ENCODE data around the gene UBE2Z. TPM values are rescaled to one million over a fixed set of nuclear protein-coding genes. Genes with fewer than 3 reads are reported as not detected.
"Not testable (repeated sequence)": the region's sequence is repeated elsewhere in the genome, so short reads cannot be mapped to it uniquely, and the experiment has no call there.

UBE2Z gene
- total RNA-seq, 1 experiment from 2014 or later = 119 TPM

- Histone ChIP-seq H3K4me3 (replicated peaks in 1 of 2; ENCODE audit: low read depth in 1 of 2, low read length in 2 of 2) (peak within 1 kb of the TSS; percentile 68 to 72), H3K4me1 (ENCODE audit: control insufficient read depth in 1 of 2, insufficient read depth in 2 of 2, low read length in 2 of 2) (peaks cover 9 to 17% of the 10 kb centered on the region in 2 experiments), H2AFZ (ENCODE audit: low read depth, low read length, poor library complexity, severe bottlenecking) (no peak within 1 kb of the TSS), H4K20me1 (ENCODE audit: insufficient read depth) (no peaks in the 10 kb centered on the region), H3K9me2 (ENCODE audit: insufficient read depth) (no peaks in the 10 kb centered on the region), H3K9me3 (ENCODE audit: control insufficient read depth in 1 of 2, insufficient read depth in 1 of 2, low read depth in 1 of 2, low read length in 2 of 2) (no peaks in the 10 kb centered on the region), H3K36me3 (ENCODE audit: control insufficient read depth in 1 of 2, insufficient read depth in 2 of 2, low read length in 2 of 2) (peaks cover 13 to 14% of the 10 kb centered on the region in 2 experiments), H3K27me3 (ENCODE audit: insufficient read depth, low read length) (no peaks in the 10 kb centered on the region), H3K4me2 (ENCODE audit: low read length) (peak within 1 kb of the TSS; percentile 98), H3K27ac (ENCODE audit: low read depth, low read length) (peak within 1 kb of the TSS; percentile 92), H3K79me2 (ENCODE audit: insufficient read depth, low read length) (peaks cover 39% of the 10 kb centered on the region), H3K9ac (ENCODE audit: low read length) (peak within 1 kb of the TSS; percentile 76)
- DNase-seq (ENCODE audit: low read depth, low spot score) (peak; percentile 80), ATAC-seq (peak; percentile 91)
- TF ChIP-seq POLR2AphosphoS5 (IDR thresholded peaks at IDR 0.05; ENCODE audit: low read depth, low read length) (peak; percentile 92), POLR2A (IDR thresholded peaks at IDR 0.05; ENCODE audit: borderline replicate concordance, extremely low read depth, insufficient read depth, insufficient read length) (peak; percentile 68), SRF (IDR thresholded peaks at IDR 0.05; ENCODE audit: low read depth) (peak; percentile 95), TCF7L2 (IDR thresholded peaks at IDR 0.05; ENCODE audit: borderline replicate concordance, extremely low read depth, insufficient read depth, insufficient read length) (peak; percentile 20), FOSL1 (IDR thresholded peaks at IDR 0.05; ENCODE audit: low read depth) (no peak; the same call in 1 of the 2 replicates), EGR1 (IDR thresholded peaks at IDR 0.05; ENCODE audit: low read depth) (peak; percentile 73), ZFX (IDR thresholded peaks at IDR 0.05) (peak; percentile 83), CTCF (IDR thresholded peaks at IDR 0.05 in 2 of 3, conservative IDR thresholded peaks at IDR 0.05 in 1 of 3; ENCODE audit: borderline replicate concordance in 1 of 3, insufficient read depth in 1 of 3, low read depth in 2 of 3, low read length in 2 of 3) (no peak), SIN3A (IDR thresholded peaks at IDR 0.05; ENCODE audit: low read depth) (peak; percentile 92), JUND (IDR thresholded peaks at IDR 0.05) (no peak), EZH2 (IDR thresholded peaks at IDR 0.05) (no peak), YY1 (IDR thresholded peaks at IDR 0.05; ENCODE audit: extremely low read depth, insufficient replicate concordance, low read depth, low read length) (peak; percentile 36), ELF1 (IDR thresholded peaks at IDR 0.05; ENCODE audit: borderline replicate concordance, low read depth) (peak; percentile 92; the same call in 1 of the 2 replicates), MAX (IDR thresholded peaks at IDR 0.05) (peak; percentile 98), CBX3 (IDR thresholded peaks at IDR 0.05; ENCODE audit: low read depth) (peak; percentile 74)
- RAD21 ChIA-PET (ENCODE audit: low non-redundant PET in 1 of 2, low total read pairs in 2 of 2, uncharacterized antibody in 2 of 2, unreplicated experiment in 2 of 2) = interaction anchor here (0.9 to 1.3 kb wide), 3 partner anchors 88 to 91 kb away, joined by 3 to 4 read pairs (median 3); no protein-coding TSS in a partner anchor
- POLR2A ChIA-PET = interaction anchor here (0.5 to 1.4 kb wide), 11 partner anchors 8 to 91 kb away, joined by 3 to 8 read pairs (median 3); partner anchors contain the start of gene ATP5MC1
- intact Hi-C loops (cut with micrococcal nuclease) = loop anchor here (1.0 kb wide), 1 partner anchor 88 kb away; no protein-coding TSS in a partner anchor
- CTCF ChIA-PET = interaction anchor here (0.7 to 2.4 kb wide), 4 partner anchors 10 to 91 kb away, joined by 3 to 19 read pairs (median 4); partner anchors contain the start of gene ATP5MC1
- no TSS peak for BruUV-seq (replicated peaks)
These were observed 36.5 kb downstream of the UBE2Z start, which contains the start of gene SNF8 for GRCh38 chr17:48944515-48945260. TSS of gene SNF8 (minus strand) at chr17:48944842. CDS start at chr17:48944734, 108 bp downstream.

DNA sequence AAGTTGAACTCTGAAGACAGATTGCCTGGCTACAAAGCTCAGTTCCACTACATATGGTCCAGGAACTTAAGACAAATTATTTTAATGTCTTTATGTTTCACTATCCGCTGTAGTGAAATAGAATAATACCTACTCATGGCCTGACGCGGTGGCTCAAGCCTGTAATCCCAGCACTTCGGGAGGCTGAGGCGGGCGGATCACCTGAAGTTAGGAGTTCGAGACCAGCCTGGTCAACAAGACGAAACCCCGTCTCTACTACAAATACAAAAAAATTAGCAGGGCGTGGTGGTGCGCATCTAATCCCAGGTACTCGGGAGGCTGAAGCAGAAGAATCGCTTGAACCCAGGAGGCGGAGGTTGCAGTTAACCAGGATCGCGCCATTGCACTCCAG is 37.0 kb downstream of the UBE2Z start:
- Histone ChIP-seq H3K9ac (ENCODE audit: low read length) (peak overlapping the region; percentile 76), H3K79me2 (ENCODE audit: insufficient read depth, low read length) (peaks cover 39% of the 10 kb centered on the region), H3K36me3 (ENCODE audit: control insufficient read depth in 1 of 2, insufficient read depth in 2 of 2, low read length in 2 of 2) (peaks cover 11 to 14% of the 10 kb centered on the region in 2 experiments), H3K27ac (ENCODE audit: low read depth, low read length) (peak overlapping the region; percentile 92), H3K4me2 (ENCODE audit: low read length) (peak overlapping the region; percentile 98), H3K4me3 (replicated peaks in 1 of 2; ENCODE audit: low read depth in 1 of 2, low read length in 2 of 2) (peak overlapping the region; percentile 68 to 72), H3K4me1 (ENCODE audit: control insufficient read depth in 1 of 2, insufficient read depth in 2 of 2, low read length in 2 of 2) (peaks cover 9 to 17% of the 10 kb centered on the region in 2 experiments)
- H3K9me3 ChIP-seq (ENCODE audit: control insufficient read depth in 1 of 2, insufficient read depth in 1 of 2, low read depth in 1 of 2, low read length in 2 of 2); H2AFZ ChIP-seq (ENCODE audit: low read depth, low read length, poor library complexity, severe bottlenecking); H3K9me2 ChIP-seq (ENCODE audit: insufficient read depth); DNase-seq (ENCODE audit: low read depth, low spot score); H4K20me1 ChIP-seq (ENCODE audit: insufficient read depth); H3K27me3 ChIP-seq (ENCODE audit: insufficient read depth, low read length); ATAC-seq; intact Hi-C loops (cut with micrococcal nuclease): not testable (repeated sequence)
- ChIA-PET CTCF (interaction anchor here (0.9 to 2.4 kb wide), 3 partner anchors 53 to 91 kb away, joined by 3 to 19 read pairs (median 5); partner anchors contain the start of gene ATP5MC1), POLR2A (interaction anchor here (0.5 to 1.4 kb wide), 11 partner anchors 7 to 90 kb away, joined by 3 to 8 read pairs (median 3); partner anchors contain the start of gene ATP5MC1), RAD21 (ENCODE audit: low non-redundant PET in 1 of 2, low total read pairs in 2 of 2, uncharacterized antibody in 2 of 2, unreplicated experiment in 2 of 2) (interaction anchor here (0.9 to 1.3 kb wide), 3 partner anchors 87 to 91 kb away, joined by 3 to 4 read pairs (median 3); no protein-coding TSS in a partner anchor)
- TSS peak; percentile 96 for BruUV-seq (replicated peaks)

Measured in HCT116 (cell line).